ENCODE data around the gene SUMO3. TPM values are rescaled to one million over a fixed set of nuclear protein-coding genes. Genes with fewer than 3 reads are reported as not detected.

The SUMO3 gene
- polyA plus RNA-seq, 1 of the 3 experiments (the other 2 are of a cell fraction), result 125 TPM

GRCh38 chr21:44761011-44761729, 56.7 kb downstream of the SUMO3 start:
- no peak overlapping the region for H3K4me3 ChIP-seq (ENCODE audit: low read depth in 2 of 2, low read length in 1 of 2)
- WGBS (ENCODE audit: low lambda C conversion rate), result 74% methylated on average over 19 of the region's 21 CpGs
- peaks cover 0 to 16% of the 10 kb centered on the region in 2 experiments; a peak in 1 of 4 replicates for H3K4me1 ChIP-seq (ENCODE audit: control insufficient read depth in 1 of 2, insufficient read depth in 2 of 2, low read depth in 1 of 2, low read length in 1 of 2)
- H3K36me3 ChIP-seq (replicated peaks in 1 of 2; ENCODE audit: control insufficient read depth in 1 of 2, insufficient read depth in 2 of 2, low read length in 1 of 2), result no peaks in the 10 kb centered on the region
- CTCF ChIA-PET, result interaction anchor here (0.7 to 1.2 kb wide), 3 partner anchors 11 to 323 kb away, joined by 3 read pairs; no protein-coding TSS in a partner anchor
- H3K9ac ChIP-seq, result no peak overlapping the region
- no peaks in the 10 kb centered on the region for H3K79me2 ChIP-seq (ENCODE audit: insufficient read depth)
- H2AFZ ChIP-seq (ENCODE audit: low read depth), result no peak overlapping the region
- no peak for DNase-seq
- no peaks in the 10 kb centered on the region for H3K9me2 ChIP-seq
- no peaks in the 10 kb centered on the region for H3K27me3 ChIP-seq (ENCODE audit: insufficient read depth)
- no peaks in the 10 kb centered on the region for H3F3A ChIP-seq (replicated peaks; ENCODE audit: insufficient read depth)
- TF ChIP-seq CTCF (IDR thresholded peaks at IDR 0.05) (peak; percentile 36; the same call in 1 of the 2 replicates), RCOR1 (IDR thresholded peaks at IDR 0.05; ENCODE audit: low read length) (no peak)
- H4K20me1 ChIP-seq (ENCODE audit: insufficient read depth), result no peaks in the 10 kb centered on the region
- no peak overlapping the region for H3K27ac ChIP-seq (ENCODE audit: low read depth in 2 of 2, low read length in 1 of 2)
- POLR2A ChIA-PET, result no interaction called here
- no peaks in the 10 kb centered on the region for H3K9me3 ChIP-seq
- no peak overlapping the region for H3K4me2 ChIP-seq

GRCh38 chr21:44760376-44760775, 57.5 kb downstream of the SUMO3 start:
- Histone ChIP-seq H3K4me2 (no peak overlapping the region), H3K4me3 (ENCODE audit: low read depth in 2 of 2, low read length in 1 of 2) (no peak overlapping the region), H3F3A (replicated peaks; ENCODE audit: insufficient read depth) (no peaks in the 10 kb centered on the region), H3K27ac (ENCODE audit: low read depth in 2 of 2, low read length in 1 of 2) (no peak overlapping the region), H4K20me1 (ENCODE audit: insufficient read depth) (no peaks in the 10 kb centered on the region), H2AFZ (ENCODE audit: low read depth) (no peak overlapping the region), H3K79me2 (ENCODE audit: insufficient read depth) (no peaks in the 10 kb centered on the region), H3K9me3 (no peaks in the 10 kb centered on the region), H3K4me1 (ENCODE audit: control insufficient read depth in 1 of 2, insufficient read depth in 2 of 2, low read depth in 1 of 2, low read length in 1 of 2) (peaks cover 0 to 8% of the 10 kb centered on the region in 2 experiments; a peak in 1 of 4 replicates), H3K36me3 (replicated peaks in 1 of 2; ENCODE audit: control insufficient read depth in 1 of 2, insufficient read depth in 2 of 2, low read length in 1 of 2) (no peaks in the 10 kb centered on the region), H3K27me3 (ENCODE audit: insufficient read depth) (no peaks in the 10 kb centered on the region), H3K9me2 (no peaks in the 10 kb centered on the region), H3K9ac (no peak overlapping the region)
- DNase-seq, result no peak
- 87% methylated on average over 7 of the region's 9 CpGs for WGBS (ENCODE audit: low lambda C conversion rate)
- ChIA-PET POLR2A (no interaction called here), CTCF (interaction anchor here (0.9 to 1.5 kb wide), 2 partner anchors 8 to 24 kb away, joined by 3 read pairs; no protein-coding TSS in a partner anchor)
- TF ChIP-seq SIN3A (IDR thresholded peaks at IDR 0.05; ENCODE audit: borderline replicate concordance, low read depth, low read length) (no peak), CHD2 (IDR thresholded peaks at IDR 0.05; ENCODE audit: low read length, partially characterized antibody) (no peak), NFIC (IDR thresholded peaks at IDR 0.05; ENCODE audit: borderline replicate concordance) (no peak), MXI1 (IDR thresholded peaks at IDR 0.05; ENCODE audit: low read depth, low read length) (no peak), SMC3 (IDR thresholded peaks at IDR 0.05; ENCODE audit: low read depth, low read length) (no peak), MEF2A (IDR thresholded peaks at IDR 0.05; ENCODE audit: borderline replicate concordance, low read depth) (no peak), ELF1 (IDR thresholded peaks at IDR 0.05) (no peak), FOSL2 (IDR thresholded peaks at IDR 0.05; ENCODE audit: borderline replicate concordance, low read depth) (no peak), JUND (IDR thresholded peaks at IDR 0.05) (no peak), MAX (IDR thresholded peaks at IDR 0.05; ENCODE audit: low read depth) (no peak), FOXM1 (IDR thresholded peaks at IDR 0.05; ENCODE audit: low read depth) (no peak), TAF1 (IDR thresholded peaks at IDR 0.05; ENCODE audit: borderline replicate concordance, low read depth, low read length) (no peak)
- TF ChIP-seq, protein P1, sequence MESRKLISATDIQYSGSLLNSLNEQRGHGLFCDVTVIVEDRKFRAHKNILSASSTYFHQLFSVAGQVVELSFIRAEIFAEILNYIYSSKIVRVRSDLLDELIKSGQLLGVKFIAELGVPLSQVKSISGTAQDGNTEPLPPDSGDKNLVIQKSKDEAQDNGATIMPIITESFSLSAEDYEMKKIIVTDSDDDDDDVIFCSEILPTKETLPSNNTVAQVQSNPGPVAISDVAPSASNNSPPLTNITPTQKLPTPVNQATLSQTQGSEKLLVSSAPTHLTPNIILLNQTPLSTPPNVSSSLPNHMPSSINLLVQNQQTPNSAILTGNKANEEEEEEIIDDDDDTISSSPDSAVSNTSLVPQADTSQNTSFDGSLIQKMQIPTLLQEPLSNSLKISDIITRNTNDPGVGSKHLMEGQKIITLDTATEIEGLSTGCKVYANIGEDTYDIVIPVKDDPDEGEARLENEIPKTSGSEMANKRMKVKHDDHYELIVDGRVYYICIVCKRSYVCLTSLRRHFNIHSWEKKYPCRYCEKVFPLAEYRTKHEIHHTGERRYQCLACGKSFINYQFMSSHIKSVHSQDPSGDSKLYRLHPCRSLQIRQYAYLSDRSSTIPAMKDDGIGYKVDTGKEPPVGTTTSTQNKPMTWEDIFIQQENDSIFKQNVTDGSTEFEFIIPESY (IDR thresholded peaks at IDR 0.05; ENCODE audit: borderline replicate concordance, low read depth), result no peak
- TF ChIP-seq, protein P2, sequence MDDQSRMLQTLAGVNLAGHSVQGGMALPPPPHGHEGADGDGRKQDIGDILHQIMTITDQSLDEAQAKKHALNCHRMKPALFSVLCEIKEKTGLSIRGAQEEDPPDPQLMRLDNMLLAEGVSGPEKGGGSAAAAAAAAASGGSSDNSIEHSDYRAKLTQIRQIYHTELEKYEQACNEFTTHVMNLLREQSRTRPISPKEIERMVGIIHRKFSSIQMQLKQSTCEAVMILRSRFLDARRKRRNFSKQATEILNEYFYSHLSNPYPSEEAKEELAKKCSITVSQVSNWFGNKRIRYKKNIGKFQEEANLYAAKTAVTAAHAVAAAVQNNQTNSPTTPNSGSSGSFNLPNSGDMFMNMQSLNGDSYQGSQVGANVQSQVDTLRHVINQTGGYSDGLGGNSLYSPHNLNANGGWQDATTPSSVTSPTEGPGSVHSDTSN (IDR thresholded peaks at IDR 0.05), result no peak
- TF ChIP-seq, protein P3, sequence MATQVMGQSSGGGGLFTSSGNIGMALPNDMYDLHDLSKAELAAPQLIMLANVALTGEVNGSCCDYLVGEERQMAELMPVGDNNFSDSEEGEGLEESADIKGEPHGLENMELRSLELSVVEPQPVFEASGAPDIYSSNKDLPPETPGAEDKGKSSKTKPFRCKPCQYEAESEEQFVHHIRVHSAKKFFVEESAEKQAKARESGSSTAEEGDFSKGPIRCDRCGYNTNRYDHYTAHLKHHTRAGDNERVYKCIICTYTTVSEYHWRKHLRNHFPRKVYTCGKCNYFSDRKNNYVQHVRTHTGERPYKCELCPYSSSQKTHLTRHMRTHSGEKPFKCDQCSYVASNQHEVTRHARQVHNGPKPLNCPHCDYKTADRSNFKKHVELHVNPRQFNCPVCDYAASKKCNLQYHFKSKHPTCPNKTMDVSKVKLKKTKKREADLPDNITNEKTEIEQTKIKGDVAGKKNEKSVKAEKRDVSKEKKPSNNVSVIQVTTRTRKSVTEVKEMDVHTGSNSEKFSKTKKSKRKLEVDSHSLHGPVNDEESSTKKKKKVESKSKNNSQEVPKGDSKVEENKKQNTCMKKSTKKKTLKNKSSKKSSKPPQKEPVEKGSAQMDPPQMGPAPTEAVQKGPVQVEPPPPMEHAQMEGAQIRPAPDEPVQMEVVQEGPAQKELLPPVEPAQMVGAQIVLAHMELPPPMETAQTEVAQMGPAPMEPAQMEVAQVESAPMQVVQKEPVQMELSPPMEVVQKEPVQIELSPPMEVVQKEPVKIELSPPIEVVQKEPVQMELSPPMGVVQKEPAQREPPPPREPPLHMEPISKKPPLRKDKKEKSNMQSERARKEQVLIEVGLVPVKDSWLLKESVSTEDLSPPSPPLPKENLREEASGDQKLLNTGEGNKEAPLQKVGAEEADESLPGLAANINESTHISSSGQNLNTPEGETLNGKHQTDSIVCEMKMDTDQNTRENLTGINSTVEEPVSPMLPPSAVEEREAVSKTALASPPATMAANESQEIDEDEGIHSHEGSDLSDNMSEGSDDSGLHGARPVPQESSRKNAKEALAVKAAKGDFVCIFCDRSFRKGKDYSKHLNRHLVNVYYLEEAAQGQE (IDR thresholded peaks at IDR 0.05; ENCODE audit: low read depth, low read length), result no peak

Data from SK-N-SH (cell line).